ENCODE data around the gene ACAT1.

GRCh38 chr11:108167624-108168023 lies 46.3 kb downstream of the ACAT1 start:
- TF ChIP-seq CTCF (IDR thresholded peaks at IDR 0.05), result no peak
- no peak for TF ChIP-seq SMC3 (IDR thresholded peaks at IDR 0.05)
- no peak for TF ChIP-seq RARB (CRISPR knock-in tag; IDR thresholded peaks at IDR 0.05)
- TF ChIP-seq EP300 (IDR thresholded peaks at IDR 0.05), result no peak
- TF ChIP-seq RAD21 (conservative IDR thresholded peaks at IDR 0.05 in 1 of 2, IDR thresholded peaks at IDR 0.05 in 1 of 2), result no peak
- TF ChIP-seq MAFK (IDR thresholded peaks at IDR 0.05; ENCODE audit: partially characterized antibody), result no peak
- no peak for TF ChIP-seq MAX (IDR thresholded peaks at IDR 0.05)
- TF ChIP-seq KDM1A (IDR thresholded peaks at IDR 0.05; ENCODE audit: low read depth), result no peak
- no peak for TF ChIP-seq ATOH8 (CRISPR knock-in tag; IDR thresholded peaks at IDR 0.05; ENCODE audit: low read depth)
- TF ChIP-seq POLR2A (IDR thresholded peaks at IDR 0.05; ENCODE audit: low read length), result no peak
- TF ChIP-seq CEBPB (IDR thresholded peaks at IDR 0.05), result no peak
